ENCODE measurements around the gene GREB1. TPM values are rescaled to one million over a fixed set of nuclear protein-coding genes. Genes with fewer than 3 reads are reported as not detected.

The GREB1 gene
- total RNA-seq, 1 experiment from 2014 or later = 0.57 TPM

DNA sequence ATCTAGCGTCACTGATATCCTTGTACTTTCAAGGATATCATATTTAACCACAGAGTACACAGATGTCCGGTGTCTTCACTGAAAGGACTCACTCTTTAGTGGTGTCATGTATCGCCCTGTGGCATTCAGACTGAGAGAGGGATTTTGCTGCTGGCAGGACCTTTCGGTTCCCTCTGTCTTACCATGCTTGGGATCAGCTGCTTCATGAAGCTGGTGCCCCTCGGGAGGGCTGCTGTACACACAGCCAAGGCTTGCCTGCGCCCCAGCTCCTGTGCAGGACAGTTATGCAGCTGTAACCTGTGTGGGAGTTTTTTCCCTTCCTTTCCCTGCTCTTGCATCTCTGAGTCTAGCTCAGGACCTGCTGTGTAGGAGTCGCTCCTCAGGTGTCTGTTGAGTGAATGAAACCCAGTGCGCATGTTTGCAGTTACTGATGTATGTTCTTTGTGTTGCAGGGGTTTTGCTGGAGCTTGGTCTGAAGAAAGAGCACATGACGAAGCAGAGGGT is 64.4 kb downstream of the GREB1 start:
- DNase-seq (ENCODE audit: low read depth) = peak; percentile 75

DNA sequence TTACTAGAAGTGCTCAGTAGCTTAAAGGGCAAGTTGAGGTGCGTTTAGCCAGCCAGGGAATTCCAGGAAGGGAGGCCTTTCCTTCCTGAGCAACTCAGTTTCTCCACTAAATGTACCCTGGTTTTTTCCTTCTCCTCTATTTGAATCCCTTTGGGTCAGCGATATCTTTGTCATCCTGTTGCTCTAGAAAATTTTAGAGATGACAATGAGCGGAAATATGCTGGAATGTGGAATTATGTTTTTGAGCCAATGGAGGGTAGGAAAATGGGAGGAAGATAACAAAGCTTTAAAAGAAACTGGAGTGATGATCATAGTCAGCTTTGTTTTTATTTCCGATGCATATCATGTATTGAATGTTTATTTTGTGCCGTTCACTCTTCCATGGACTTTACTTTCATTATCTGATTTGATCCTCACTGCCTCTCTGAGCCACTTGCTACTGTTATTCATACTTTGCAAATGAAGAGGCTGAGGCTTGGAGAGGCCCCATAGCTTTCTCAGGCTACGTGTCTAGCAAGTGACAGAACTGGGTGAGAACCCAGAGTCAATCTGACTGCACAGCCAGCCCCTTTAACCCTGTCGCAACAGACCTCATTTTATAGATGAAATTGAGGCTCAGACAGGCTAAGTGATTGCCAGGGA is 68.8 kb downstream of the GREB1 start:
- DNase-seq (ENCODE audit: low read depth) = no peak

DNA sequence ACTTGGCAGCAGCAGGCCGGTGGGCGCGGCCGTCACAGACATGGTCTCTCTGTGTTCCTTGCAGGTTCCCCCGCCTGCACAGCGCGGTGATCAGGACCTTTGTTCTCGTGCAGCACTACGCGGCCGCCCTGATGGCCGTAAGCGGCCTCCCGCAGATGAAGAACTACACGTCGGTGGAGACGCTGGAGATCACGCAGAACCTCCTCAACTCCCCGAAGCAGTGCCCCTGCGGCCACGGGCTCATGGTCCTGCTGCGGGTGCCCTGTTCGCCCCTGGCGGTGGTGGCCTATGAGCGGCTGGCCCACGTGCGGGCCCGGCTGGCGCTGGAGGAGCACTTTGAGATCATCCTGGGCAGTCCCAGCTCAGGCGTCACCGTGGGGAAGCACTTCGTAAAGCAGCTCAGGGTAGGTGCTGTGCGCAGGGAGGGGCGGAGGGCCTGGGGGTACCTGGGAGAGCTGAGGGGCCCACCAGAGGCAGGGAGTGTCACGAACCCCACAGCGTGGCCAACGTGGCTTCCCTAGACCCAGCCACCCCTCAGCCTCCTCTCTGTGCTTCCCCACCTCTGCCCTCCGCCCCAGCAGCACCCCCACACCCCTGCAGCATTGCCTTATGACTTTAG is 76.9 kb downstream of the GREB1 start:
- DNase-seq (ENCODE audit: low read depth) = no peak

DNA sequence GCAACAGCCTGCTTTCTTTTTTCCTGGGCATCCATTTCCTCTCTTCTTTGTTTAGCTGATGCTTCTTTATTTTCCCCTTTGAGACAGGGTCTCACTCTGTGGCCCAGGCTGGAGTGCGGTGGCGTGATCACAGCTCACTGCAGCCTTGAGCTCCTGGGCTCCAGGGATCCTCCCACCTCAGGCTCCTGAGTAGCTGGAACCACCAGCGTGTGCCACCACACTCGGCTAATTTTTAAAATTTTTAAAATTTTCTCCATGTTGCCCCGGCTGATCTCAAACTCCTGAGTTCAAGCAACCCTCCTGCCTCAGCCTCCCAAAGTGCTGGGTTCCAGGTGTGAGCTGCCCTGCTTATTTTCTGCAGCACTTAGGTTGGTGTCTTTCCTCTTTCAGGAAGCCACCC is 77.4 kb downstream of the GREB1 start:
- DNase-seq (ENCODE audit: low read depth) = no peak

DNA sequence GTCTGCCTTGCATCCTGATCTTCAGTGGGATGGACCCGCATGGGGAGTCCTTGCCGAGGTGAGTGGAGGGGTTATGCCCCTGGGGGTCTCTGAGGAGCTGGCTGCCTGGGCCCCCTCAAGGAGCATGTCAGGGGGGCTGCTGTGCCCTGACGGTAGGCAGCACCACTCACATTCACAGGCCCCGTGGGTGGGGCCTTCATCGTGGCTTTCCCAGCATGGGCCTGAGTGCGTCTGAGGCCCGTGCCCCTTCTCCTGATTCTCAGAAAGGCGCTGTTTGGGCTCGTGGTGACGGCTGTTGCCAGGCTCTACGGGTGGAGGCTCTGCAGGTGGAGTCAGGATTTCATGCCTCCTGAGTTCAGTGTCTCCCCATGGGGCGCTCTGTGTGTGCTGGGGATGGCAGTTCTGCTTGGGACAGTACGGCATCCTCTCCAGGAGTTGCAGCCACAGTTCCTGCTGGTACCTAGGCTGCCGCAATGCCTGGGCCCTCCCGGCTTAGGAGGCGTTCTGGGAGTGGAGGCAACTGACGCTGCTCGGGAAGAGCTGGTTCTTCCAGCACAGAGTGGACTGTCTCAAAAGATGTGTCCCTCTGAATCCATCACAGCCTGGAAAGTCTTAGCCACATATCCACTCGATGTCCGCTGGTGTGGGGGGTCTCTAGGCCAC is 78.8 kb downstream of the GREB1 start:
- no peak for DNase-seq (ENCODE audit: low read depth)

DNA sequence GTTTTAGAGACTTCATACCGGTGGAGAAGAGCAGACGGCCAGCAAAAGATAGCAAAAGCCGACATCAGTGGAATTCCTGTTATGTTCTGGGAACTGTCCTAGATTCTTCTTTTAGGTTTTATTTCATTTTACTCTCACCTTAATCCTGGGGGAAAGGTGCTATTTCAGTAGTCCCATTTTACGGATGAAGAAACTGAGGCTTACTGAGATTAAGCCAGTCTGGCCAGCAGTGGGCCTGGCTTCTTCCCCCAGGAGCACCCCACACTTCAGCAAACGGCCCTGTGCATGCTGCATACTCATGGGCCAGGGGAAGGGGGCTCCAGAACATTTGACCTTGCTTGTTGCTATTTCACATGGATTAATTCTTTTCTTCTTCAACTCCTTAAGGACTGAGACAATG is 79.5 kb downstream of the GREB1 start:
- no peak for DNase-seq (ENCODE audit: low read depth)

DNA sequence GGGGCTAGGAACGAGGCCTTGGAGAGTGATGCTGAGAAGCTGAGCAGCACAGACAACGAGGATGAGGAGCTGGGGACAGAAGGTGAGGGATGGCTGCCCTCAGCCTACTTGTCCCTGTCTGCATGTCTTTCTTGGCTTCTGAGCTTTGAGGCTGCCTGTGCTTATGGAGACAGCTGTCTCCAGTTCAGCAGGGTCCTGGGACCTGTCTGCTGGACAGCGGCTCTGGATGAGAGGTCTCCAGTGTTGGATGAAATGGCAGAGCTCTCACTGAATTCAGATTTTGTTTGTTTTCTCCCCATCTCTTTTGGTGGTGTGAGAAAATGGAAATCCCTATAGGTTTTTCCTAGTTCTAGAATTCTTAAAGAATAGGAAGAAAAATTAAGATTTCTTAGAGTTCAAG is 81.4 kb downstream of the GREB1 start:
- DNase-seq (ENCODE audit: low read depth) = peak; percentile 10

DNA sequence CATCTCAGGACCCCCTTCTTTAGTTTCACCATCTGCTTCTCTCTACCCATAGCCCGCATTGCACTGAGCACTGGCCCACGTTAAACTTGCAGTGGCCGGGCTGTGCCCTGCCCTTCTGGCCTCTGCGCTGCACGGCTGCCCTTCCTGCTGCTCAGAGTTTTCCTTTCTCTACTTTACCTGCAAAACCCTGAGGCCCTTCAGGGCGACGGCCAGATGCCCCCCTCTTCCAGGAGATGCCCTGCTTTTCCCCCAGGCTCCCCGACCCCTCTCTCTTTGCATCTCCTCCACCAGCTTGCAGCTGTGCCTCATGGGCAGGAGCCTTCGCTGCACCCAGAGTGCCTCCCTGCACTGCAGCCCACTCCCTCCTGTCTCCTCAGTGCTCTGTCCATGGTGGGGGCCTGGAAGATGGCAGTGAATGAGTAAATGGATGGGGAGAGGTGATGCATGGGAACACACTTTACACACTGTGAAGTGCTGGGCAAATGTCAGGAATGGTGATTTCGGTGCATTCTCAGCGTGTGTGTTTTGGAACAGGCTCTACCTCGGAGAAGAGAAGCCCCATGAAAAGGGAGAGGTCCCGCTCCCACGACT is 82.3 kb downstream of the GREB1 start:
- DNase-seq (ENCODE audit: low read depth) = no peak

DNA sequence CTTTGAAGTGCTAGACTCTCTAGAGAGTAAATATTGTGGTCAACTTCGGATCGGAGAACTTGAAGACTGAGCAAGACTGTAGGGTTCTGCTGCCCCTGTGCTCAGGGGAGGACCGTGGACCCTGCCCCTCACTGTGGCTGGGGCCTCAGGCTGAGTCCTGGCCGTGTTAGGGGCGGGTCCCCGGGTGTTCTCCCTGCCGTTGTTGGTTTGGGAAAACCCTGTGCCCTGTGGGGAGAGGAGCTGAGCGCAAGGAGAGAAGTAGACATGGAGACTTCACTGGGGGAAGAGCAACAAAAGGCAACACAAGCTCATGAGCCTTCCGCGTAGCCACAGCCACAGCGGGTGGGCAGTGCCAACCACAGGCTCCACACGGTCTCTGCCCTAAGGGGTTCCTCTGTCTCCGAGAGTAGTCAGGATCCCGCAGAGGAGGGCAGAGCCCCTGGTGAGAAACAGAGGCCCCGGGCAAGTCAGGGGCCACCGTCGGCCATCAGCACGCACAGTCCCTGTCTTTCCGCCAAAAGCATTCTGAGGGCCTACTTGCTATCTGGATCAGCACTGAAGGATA is 83.1 kb downstream of the GREB1 start:
- DNase-seq (ENCODE audit: low read depth) = no peak

DNA sequence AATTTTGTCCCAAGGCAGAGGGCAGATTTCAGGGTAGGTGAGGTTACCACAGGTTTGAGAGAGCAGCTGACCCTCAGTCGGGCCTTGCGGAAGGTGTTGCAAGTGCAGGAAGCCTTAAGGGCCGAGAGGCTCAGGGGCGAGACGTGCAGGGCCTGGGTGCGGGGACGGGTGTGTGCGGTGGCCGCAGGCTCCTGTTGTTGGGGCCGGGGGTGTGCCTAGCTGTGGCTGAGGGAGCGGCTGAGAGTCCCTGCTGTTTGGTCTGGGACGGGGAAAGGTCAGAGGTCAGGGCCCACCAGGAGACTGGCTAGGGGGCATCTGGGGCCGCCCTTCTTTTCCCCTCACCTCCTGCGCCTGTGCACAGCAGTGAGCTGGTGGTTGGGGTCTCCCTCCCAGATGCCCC is 83.7 kb downstream of the GREB1 start:
- no peak for DNase-seq (ENCODE audit: low read depth)

DNA sequence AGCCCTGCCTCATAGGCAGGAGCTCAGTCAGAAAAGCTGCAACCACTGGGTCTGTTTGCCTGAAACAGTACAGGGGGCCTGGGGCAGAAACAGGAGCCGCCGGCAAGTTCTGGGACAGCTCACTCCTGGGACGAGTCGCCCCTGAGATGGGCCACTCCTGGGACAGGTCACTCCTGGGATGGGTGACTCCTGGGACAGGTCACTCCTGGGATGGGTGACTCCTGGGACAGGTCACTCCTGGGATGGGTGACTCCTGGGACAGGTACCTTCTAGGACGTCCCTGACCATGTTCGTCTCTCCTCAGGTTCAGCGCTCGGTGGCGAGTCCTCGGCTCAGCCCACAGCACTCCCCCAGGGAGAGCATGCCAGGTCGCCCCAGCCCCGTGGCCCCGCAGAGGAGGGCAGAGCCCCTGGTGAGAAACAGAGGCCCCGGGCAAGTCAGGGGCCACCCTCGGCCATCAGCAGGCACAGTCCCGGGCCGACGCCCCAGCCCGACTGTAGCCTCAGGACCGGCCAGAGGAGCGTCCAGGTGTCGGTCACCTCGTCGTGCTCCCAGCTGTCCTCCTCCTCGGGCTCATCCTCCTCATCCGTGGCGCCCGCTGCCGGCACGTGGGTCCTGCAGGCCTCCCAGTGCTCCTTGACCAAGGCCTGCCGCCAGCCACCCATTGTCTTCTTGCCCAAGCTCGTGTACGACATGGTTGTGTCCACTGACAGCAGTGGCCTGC is 84.3 kb downstream of the GREB1 start:
- no peak for DNase-seq (ENCODE audit: low read depth)

DNA sequence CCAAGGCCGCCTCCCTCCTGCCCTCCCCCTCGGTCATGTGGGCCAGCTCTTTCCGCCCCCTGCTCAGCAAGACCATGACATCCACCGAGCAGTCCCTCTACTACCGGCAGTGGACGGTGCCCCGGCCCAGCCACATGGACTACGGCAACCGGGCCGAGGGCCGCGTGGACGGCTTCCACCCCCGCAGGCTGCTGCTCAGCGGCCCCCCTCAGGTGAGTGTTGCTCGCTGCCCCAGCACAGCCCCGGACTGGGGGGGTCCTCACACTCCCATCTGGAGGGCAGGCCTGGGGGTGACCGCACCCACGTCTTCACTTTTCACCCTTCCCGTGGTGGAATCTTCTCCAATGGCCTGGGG is 84.8 kb downstream of the GREB1 start:
- DNase-seq (ENCODE audit: low read depth) = no peak

DNA sequence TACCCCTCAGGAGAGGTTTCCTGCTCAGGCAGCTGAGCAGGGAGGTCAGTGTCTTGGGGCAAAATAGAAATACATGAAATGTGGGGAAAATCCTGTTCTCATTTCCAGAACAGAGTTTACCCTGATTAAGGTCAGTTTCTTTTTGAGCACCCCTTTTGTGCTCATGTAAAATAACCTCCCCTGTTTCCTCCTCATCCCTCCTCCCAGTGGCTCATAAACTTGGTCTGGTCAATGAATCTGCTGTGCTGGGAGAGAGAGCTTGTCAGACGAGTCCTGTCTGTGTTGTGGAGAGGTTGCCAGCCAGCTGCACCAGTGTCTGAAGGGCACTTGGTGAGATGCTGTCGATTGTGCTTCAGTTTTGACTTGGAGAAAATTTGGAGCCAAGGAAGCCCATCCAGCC is 87.6 kb downstream of the GREB1 start:
- DNase-seq (ENCODE audit: low read depth) = no peak

DNA sequence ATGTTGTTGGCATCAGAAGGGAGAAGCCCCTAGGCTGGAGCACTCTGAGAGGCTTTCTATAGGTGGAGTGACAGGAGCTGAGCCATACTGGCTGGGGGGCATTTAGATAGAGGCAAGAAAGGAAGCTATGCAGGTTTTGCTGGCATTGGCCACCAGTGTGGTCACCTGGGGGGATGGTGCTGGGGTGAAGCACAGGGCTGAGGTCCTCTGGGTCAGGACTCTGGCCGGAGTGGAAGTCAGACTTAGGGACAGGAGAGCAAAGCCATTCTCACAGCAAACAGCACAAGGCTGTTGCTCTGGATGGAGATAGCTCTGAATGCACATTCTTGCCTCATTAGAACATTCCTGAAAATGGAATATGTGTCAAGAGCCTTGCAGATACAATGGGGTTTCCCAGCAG is 88.8 kb downstream of the GREB1 start:
- DNase-seq (ENCODE audit: low read depth) = no peak

DNA sequence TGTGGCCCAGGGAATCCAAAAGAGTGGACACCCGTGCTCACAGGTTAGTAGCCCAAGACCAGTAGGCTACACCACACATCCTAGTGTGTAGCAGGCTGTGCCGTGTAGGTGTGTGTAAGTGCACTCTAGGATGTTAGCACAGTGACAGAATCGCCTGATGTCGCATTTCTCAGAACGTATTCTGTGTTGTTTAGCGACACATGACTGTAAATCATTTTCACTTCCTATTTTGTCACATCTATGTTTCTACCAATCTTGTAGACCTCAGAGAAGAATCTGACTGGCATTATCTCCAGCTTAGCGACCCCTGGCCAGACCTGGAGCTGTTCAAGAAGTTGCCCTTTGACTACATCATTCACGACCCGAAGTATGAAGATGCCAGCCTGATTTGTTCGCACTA is 91.0 kb downstream of the GREB1 start:
- DNase-seq (ENCODE audit: low read depth) = no peak

DNA sequence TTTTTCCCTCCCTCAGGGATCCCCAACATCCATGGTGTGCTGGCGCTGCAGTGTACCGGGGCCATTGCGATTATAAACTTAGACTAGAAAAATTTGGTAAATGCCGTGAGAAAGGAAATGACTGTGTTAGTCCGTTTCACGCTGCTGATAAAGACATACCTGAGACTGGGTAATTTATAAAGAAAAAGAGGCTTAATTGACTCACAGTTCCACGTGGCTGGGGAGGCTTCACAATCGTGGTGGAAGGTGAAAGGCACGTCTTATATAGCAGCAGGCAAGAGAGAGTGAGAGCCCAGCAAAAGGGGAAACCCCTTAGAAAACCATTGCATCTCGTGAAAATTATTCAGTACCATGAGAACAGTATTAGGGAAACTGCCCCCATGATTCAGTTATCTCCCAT is 91.8 kb downstream of the GREB1 start:
- no peak for DNase-seq (ENCODE audit: low read depth)

DNA sequence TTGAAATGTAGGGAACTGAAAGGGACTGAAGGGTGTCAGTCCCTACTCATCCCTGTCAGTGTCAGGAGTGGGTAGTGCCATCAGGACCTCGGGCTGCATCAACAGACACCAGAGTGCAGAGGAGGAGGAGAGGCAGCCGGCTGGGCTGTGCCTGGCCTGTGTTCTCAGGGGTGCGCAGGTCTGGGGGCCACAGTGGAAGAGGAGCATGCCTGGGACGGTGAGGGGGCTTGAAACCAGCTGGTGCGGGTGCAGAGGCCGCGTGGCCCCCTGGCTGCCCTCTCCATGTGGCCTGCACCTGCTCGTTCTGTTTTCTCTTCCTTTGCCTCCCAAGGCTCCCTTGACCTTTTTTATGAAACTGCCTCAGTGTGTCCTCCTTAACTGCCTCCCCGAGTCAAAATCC is 94.8 kb downstream of the GREB1 start:
- DNase-seq (ENCODE audit: low read depth) = no peak

DNA sequence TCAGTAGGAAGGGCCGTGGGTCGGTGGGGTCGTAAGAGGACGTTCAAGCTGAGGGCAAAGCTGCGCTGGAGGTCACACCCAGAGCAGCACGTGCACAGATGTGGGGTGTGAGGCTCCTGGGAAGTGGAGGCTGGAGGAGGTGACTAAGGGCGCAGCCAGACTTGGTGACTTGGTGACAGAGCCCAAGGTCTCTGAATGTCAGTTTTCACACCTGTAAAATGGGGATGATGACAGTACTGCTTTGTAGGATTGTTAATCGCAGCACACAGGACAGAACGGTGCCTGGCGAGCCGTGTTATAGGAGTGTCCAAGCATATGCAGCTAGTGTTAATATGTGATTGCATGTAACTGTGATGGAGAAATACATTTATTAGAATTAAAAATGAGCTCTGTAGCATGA is 95.4 kb downstream of the GREB1 start:
- DNase-seq (ENCODE audit: low read depth) = no peak

DNA sequence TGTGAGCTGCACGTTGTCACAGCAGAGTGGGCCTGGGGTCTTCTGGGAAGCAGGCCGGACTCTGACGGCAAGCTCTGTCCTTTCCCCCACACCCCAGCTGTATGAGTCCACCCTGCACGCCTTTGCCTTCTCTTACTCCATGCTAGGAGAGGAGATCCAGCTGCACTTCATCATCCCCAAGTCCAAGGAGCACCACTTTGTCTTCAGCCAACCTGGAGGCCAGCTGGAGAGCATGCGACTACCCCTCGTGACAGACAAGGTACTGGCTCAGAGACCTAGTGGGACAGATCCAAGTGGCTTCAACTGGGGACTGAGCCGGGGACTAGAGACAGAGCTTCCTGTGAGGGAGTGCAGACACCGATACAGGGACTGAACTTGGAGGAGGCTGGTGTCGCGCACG is 96.0 kb downstream of the GREB1 start:
- DNase-seq (ENCODE audit: low read depth) = no peak

DNA sequence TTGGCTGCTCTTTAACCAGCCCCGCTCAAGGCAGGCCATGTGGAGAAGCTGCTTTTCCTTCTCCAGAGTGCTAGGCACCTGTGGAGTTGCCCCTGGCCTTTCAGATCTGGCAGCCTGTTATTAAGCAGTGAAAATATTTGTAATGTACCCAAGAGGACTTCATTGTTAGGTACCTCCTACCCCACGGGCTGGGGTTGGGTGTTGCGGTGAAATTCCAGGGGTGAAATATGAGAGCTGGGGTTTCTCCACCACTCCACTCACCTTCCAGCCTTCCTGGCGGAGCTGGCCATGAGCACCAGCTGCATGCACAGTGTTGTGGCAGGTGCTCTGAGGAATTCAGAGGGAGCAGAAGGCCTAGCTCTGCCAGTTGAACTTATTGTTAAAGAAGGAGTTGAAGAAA is 97.0 kb downstream of the GREB1 start:
- no peak for DNase-seq (ENCODE audit: low read depth)

DNA sequence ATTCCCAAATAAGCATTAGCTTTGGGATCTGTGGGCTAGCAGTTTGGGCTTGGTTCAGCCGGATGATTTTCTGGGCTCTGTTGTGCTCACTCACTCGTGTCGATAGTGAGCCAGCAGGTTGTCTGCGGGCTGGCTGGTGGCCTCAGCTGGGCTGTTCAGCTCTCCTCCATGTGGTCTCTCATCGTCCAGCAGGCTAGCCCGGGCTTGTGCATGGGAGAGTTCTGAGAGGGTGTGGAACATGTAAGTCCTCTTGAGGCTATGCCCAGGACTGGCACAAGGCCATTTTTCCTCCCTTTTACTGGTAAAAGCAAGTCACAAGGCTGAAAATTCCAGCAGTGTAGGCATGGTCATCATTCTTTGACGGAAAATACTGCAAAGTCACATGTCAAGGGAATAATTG is 97.6 kb downstream of the GREB1 start:
- peak; percentile 25 for DNase-seq (ENCODE audit: low read depth)
